GM18507 (cell line): Measurements from ENCODE around the gene TGM4.

Experiments
- DNase-seq: peaks from one replicate; pipeline ENCODE4 v3.0.0; 2011; ENCODE audit warnings: low read depth; ENCODE audit not compliant: insufficient read length; ENCODE audit errors: extremely low spot score
- FAIRE-seq: peaks from 2 replicates; lab custom pipeline; 2011; peaks lifted over from hg19 to GRCh38; lab: Jason Lieb, UNC

TGM4 gene

DNA sequence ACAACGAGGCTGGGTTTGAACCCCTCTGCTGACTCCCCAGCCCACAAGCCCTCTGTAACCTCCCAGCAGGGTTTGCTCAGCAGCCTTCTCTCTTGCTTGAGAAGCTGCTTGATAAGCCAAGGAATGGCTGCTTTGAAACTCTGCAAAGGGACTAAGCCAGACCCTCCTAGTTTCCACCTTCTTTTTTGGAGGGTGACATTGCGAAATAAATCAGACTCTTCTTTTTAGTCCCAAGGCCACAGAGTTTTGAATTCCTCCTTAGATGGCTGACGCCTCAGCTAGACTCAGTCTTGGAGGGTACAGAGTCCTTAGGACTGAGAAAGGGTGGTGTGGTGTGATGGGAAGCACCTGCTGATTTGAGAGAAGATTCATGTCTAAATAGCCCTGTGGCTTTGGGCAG, 1.2 kb downstream of the TGM4 start:
- FAIRE-seq (no peak), DNase-seq (no peak)

GRCh38 chr3:44877333-44877732, 2.9 kb downstream of the TGM4 start:
- FAIRE-seq, result no peak
- DNase-seq, result no peak

DNA sequence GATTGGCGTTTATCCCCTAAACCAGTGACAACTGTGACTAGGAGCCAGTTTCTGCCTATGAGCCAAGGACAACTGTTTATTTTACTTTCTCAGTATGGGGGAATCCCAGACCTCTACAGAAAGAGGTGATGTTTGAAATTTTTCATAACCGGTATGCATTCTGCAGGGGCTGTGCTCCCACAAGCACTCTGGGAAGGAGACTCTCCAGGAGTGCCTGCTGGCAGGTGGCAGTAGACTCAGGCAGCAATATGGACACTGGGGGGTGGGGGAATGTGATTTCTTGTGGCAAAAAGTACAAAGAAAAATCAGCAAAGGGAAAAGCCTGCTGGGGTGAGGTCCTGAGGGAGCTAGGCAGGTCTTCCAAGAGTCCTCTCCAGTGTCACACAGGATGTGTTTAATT, 5.9 kb downstream of the TGM4 start:
- DNase-seq (no peak), FAIRE-seq (no peak)

DNA sequence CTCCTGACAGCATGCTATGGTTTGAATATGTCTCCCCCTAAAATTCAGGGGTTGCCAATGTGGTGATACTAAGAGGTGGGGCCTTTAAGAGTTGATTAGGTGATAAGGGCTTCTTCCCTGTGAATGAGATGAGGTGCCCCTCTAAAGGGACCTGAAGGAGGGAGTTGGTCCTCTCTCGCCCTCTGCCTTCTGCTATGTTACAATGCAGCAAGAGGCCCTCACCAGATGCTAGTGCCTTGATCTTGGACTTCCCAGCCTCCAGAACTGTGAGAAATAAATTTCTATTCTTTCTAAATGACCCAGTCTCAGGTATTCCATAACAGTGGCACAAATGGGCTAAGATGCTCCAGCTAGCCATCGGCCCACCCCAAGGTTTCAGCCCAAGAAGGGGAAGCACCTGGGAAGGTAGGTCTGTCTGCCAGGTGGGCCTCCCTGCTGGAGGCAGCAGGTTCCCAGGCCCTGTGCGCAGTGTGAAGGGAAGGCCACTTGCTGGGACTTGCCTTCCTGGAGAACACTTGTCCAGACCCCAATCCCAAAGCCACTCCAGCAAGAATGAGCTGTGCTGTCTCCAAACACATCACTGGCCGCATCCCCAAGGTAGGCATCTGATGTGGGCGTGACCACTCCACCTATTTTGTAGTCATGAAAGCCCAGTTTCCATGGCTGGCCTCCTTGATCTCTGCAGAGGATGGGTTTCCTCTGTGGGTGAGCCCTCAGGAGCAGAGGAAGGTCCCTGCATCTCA, 9.0 kb downstream of the TGM4 start:
- DNase-seq (no peak), FAIRE-seq (no peak)

- DNase-seq (no peak), FAIRE-seq (no peak)
Observed at GRCh38 chr3:44883999-44884431, 9.6 kb downstream of the TGM4 start.

GRCh38 chr3:44885618-44886017, 11.2 kb downstream of the TGM4 start:
- DNase-seq (no peak), FAIRE-seq (no peak)

DNA sequence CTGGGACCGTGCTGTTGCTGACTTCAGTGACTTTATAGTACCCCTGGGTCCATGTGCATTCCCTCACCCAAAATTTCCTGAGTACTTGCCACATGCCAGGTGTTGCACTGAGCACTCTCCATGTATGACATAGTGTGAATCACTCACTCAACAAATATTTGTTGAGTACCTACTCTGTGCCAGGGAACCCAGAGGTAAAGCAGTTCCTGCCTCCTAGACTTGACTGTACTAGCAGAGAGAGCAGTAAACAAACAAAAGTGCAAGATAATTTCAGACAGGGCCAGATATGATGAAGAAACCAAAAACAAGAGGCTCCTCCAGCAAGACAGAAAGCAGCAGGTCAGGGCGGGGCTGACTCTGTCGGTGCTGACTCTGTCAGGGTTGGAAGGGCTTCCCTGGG, 12.2 kb downstream of the TGM4 start:
- FAIRE-seq, result no peak
- no peak for DNase-seq

- DNase-seq (no peak), FAIRE-seq (no peak)
Observed at GRCh38 chr3:44887101-44887500, 12.7 kb downstream of the TGM4 start.

DNA sequence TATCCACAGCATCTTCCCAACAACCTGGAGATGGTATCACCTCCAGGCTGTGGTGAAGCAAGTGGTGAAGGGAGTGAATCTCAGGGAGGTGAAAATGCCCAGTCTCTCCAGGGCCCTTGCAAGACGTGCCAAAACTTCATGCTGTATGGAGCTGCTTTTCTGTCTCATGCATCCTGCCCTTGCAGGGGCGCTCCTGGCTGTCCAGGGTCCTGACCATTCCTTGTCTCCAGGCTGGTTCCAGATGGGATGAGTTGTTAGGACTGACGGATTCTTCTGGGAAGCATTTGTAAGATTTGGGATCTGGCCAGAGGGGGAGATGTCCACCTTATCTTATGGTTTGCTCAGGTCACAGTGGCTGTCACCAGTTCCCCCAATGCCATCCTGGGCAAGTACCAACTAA, 15.8 kb downstream of the TGM4 start:
- no peak for FAIRE-seq
- no peak for DNase-seq

- FAIRE-seq (no peak), DNase-seq (no peak)
Observed at GRCh38 chr3:44890852-44891251, 16.4 kb downstream of the TGM4 start.

GRCh38 chr3:44892689-44893088, 18.3 kb downstream of the TGM4 start:
- FAIRE-seq, result no peak
- DNase-seq, result no peak

DNA sequence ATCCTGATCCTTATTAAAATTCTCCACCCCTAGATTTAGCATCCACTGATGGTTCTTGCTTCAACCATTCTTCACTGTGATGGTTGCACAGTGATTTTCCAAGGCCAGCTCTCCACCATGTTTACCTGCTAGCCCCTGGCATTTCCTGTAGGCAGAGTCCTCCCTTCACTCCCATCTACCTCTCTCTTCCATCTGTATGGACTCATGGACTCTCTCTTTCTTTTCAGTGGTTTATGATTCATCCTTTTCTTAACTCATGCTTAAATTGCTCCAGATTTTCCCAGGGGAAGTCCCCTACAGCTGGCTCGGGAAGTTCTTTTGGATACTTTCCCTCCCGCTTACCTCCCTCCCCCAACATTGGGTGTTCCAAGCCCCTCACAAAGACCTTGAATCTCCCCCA, 18.7 kb downstream of the TGM4 start:
- DNase-seq, result no peak
- no peak for FAIRE-seq

DNA sequence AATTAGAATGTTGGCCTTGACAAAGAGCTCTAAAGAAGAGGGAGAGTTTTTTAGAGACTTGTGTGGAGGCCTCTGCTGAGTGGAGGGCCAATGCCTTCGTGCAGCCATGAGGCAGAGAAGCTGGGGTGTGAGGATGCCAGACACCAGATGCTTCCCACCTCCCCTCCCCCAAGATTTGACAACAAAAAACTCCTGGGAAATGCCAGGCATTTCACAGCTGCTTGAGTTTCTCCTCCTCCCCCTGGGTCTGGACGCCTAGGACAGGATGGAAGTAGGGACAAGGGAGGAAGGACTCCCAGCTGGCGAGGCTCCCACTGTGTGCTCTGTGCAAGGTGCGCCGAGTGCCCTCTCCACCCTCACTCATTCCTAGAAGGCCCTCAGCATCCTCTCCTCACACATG, 20.1 kb downstream of the TGM4 start:
- FAIRE-seq, result no peak
- DNase-seq, result no peak

GRCh38 chr3:44896440-44896839, 22.0 kb downstream of the TGM4 start:
- no peak for FAIRE-seq
- DNase-seq, result peak; percentile 11

DNA sequence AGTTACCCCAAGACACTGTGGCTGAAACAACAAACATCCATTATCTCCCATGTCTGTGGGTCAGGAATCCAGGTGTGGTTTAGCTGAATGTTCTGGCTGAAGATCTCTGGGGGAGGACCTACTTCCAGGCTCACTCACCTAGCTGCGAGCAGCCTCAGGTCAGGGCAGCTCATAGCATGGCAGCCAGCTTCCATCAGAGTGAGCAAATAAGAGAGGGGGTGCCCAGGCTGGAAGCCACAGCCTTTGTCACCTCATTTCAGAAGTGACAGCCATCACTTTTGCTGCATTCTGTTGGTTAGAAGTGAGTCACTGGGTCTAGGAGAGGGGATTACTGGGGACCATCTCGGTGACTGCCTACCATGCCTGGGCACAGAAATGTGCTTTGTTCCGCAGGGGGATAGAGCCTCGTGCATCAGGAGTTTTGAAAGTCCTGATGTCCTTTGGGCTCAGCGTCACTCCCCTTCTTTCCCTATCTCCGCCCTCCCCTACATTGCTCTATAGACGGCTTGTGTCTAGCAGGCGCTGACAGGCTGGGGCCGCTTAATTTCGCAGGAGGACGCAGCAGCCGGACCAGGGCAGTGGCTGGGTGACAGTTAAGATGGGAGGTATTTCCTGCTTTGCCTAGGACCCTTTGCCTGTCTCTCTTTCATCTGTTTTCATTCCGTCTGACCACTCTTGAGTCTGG, 25.4 kb downstream of the TGM4 start:
- FAIRE-seq (no peak), DNase-seq (no peak)

GRCh38 chr3:44902628-44903027, 28.2 kb downstream of the TGM4 start:
- FAIRE-seq (no peak), DNase-seq (no peak)

- DNase-seq (no peak), FAIRE-seq (no peak)
Observed at GRCh38 chr3:44903314-44903713, 28.9 kb downstream of the TGM4 start.

DNA sequence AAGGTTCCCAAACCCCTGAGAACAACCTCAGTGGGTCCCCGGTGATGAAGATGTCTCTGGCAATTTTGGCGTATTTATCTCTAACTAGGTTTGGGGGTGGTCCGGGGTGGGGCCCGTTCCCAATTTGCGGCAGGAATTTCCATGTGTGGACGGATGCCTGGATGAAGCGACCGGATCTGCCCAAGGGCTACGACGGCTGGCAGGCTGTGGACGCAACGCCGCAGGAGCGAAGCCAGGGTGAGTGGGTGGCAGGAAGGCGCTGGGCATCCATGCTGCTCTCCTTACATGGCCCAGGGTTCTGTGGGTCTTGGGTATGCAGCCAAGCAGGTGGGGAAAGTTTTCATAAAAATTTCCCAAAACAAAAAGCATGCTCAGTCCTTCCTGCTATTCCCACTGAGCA, 29.3 kb downstream of the TGM4 start:
- no peak for DNase-seq
- no peak for FAIRE-seq

GRCh38 chr3:44905446-44906157, 31.2 kb downstream of the TGM4 start:
- DNase-seq (no peak), FAIRE-seq (no peak)

DNA sequence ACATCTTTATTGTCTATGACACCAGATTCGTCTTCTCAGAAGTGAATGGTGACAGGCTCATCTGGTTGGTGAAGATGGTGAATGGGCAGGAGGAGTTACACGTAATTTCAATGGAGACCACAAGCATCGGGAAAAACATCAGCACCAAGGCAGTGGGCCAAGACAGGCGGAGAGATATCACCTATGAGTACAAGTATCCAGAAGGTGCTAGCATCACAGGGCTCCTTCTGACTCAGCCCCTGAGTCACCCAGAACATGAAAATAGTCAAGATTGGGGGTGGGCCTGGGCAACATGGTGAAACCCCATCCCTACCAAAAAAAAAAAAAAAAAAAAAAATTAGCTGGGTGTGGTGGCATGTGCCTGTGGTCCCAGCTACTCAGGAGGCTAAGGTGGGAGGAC, 32.6 kb downstream of the TGM4 start:
- no peak for FAIRE-seq
- no peak for DNase-seq

- no peak for FAIRE-seq
Observed at GRCh38 chr3:44907612-44908011, 33.2 kb downstream of the TGM4 start.

More at GRCh38 chr3:44907612-44908011, 33.2 kb downstream of the TGM4 start:
- DNase-seq, result no peak
